Measurements from ENCODE around the gene SFTPD. TPM values are rescaled to one million over a fixed set of nuclear protein-coding genes. Genes with fewer than 3 reads are reported as not detected.
"Not testable (repeated sequence)": the region's sequence is repeated elsewhere in the genome, so short reads cannot be mapped to it uniquely, and the experiment has no call there.

The SFTPD gene
- polyA plus RNA-seq, 12 donors, result 0.52 to 2.4 (median 1.2) TPM; not detected in 2

- no peak for DNase-seq
Observed at GRCh38 chr10:79927111-79927828, 21.6 kb downstream of the SFTPD start.

DNA sequence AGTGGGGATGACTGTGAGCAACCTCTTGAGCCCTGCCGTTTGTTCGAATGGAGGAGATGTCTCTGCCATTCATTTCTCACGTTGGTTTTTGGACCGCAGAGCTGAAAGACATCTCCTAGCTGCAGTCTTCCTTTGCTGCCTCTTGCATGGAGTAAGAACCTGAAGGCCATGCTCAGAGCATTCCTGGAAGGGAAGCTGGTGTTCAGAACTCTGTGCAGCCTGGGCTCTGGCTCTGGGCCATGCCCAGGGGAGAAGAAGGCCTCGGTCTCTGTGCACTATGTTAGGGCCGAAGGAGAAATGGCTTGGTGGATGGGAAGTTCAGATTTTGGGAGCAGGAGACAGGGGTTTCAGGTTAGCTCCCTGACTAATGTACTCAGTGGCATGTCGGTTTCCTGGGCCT, 22.9 kb downstream of the SFTPD start:
- no peak for DNase-seq

GRCh38 chr10:79925614-79926013, 23.3 kb downstream of the SFTPD start:
- no peak for DNase-seq

DNA sequence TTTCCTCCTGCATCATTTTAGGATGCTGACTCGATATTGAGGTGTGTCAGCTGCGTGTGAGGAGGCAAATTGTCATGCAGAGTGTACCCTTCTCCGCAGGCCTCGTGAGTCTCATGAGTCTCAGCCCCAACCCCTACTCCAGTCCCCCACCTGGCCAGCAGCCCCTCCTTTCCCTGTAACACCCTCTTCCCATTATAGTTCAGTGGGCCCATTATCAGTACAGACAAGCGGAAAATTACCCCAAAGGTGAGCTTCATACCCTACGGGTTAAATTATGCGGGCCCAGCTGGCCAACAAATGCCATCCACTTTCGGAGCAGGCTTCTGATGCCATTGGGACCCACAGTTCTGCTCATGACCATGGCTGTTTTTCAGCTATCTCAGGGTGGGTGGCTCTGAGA, 25.2 kb downstream of the SFTPD start:
- no peak for DNase-seq

DNA sequence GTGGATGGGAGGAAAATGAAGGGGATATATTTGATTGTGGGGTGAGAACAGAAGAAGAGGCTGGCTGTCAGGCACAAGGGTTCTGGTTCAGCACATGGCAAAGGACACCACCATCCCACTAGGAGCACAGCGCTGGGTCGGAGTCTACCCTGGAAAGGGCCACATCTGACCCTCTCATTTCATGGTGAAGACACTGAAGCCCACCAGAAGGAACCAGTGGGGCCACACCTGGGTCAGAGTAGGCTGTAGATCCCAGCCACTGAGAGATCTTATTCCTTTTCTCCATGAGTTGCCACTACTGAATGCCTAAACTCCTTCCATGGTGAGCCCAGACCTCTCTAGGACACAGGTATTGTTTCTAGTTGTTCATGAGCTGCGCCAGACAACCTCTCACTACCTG, 25.8 kb downstream of the SFTPD start:
- DNase-seq, result no peak

DNA sequence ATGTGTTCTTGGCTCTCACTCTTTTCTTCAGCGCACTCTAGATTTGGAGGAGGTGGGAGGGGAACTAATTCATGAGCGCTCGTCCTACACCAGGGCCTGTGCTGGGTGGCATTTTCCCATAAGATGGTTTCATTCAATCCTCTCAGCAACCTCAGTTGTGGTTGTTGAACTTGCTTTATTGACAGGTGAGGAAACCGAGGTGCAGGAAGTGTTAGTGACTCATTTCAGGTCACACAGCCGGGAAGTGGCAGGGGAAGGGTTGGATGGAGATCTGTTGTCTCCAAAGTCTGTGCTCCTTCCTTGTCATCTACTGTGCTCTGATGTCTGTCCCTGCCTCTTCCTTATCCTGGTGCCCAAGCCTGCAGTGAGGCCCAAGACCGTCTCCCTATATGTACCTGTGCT, 26.9 kb downstream of the SFTPD start:
- not testable (repeated sequence) for DNase-seq

GRCh38 chr10:79915838-79916237, 33.1 kb downstream of the SFTPD start:
- not testable (repeated sequence) for DNase-seq

GRCh38 chr10:79914512-79914911, 34.4 kb downstream of the SFTPD start:
- not testable (repeated sequence) for DNase-seq

DNA sequence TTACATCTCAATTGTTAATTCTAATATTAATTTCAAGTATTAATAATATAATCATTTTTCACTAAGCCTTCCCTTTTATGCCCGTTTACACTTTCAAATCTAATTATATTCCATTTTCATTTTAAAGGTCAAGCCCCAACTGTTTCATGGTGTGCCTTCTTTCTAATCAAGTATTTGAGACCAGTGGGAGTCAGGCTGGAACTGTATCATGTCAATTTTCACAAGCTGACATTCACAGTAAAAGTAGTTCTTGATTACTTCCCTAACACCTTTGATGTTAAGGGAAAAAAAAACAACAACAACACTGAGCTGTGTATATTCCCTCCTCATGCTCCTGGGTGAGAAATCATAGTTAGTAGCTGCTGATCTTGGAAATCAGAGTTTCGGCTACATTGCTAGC, 38.1 kb downstream of the SFTPD start:
- DNase-seq, result no peak

GRCh38 chr10:79910344-79910743, 38.6 kb downstream of the SFTPD start:
- no peak for DNase-seq

GRCh38 chr10:79905322-79906314, 43.3 kb downstream of the SFTPD start:
- no peak for DNase-seq

GRCh38 chr10:79904671-79905321, 44.1 kb downstream of the SFTPD start:
- peak; percentile 64 for DNase-seq

GRCh38 chr10:79901571-79901970, 47.3 kb downstream of the SFTPD start:
- not testable (repeated sequence) for DNase-seq

- no peak for DNase-seq
Observed at GRCh38 chr10:79898597-79899325, 50.1 kb downstream of the SFTPD start.

- not testable (repeated sequence) for DNase-seq
Observed at GRCh38 chr10:79892896-79893295, 56.0 kb downstream of the SFTPD start.

GRCh38 chr10:79890469-79890868, 58.4 kb downstream of the SFTPD start:
- DNase-seq, result no peak

DNA sequence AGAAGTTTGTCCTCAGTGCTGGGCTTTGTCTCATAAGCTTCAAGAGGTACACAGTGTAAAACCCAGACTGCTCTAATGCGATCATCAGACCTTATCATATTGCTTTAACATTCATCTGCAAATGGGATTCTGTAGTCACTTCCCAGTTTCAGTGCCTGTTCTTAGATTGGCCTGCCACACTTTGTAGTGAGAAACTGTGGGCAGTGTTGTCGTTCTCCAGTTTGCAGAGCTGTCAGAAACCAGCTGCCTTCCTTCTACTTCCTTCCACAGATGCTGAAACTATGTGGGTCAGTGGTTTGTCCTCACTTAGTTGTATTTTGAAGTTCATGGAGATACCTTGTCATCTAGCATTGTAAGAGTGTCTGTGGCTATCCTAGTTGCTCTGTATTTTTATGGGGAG, 59.9 kb downstream of the SFTPD start:
- not testable (repeated sequence) for DNase-seq

Data from muscle of arm (tissue), 12 donors.